Measurements from ENCODE around the gene CDH24.
A peak's percentile ranks its signal among the peaks of the same experiment; 100 is the strongest.

CDH24 gene

DNA sequence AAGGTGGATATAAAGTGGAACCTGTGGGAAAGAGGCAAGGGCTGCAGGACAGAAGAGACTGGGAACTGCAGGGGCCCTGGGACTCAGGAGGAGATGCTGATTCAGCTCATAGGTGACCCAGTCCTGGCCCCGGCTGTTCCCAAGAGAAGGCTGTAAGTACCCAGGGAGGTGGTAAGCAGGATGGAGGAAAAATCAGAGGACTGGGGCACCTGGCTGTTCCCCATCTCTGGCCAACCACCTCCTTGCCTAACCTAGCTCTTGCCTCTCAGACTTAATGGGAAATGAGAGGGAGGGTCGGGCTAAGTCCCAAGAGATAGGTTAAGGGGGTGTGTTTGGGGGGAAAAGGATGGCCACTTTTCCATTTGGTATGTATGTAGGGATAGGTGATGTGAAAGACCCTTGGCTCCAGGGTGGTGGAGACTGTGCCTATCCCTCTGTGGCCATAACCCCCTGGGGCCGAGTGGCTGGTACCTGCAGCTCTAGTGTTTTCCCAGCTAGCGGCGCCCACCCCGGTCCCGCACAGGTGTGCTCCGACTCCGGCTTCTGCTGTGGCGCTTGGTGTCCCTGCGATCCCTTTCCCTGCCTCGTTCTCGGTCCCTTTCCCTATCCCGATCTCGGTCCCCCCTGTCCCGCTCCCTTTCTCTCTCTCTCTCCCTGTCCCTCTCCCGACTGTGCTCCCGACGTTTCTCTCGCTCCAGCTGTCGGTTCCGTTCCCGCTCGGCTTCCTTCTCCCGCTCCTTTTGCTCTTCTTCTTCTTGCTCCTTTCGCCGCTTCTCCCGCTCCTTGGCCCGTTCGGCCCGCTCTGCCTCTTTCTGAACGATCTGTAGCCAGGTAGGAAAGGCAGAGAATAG lies 1.6 kb upstream of the CDH24 start:
- Histone ChIP-seq H3K27me3 (ENCODE audit: low read depth, low read length) (no peaks in the 10 kb centered on the region), H3K4me3 (ENCODE audit: low read depth in 1 of 2, low read length in 2 of 2) (no peak overlapping the region), H3K36me3 (ENCODE audit: control insufficient read depth in 1 of 2, insufficient read depth in 2 of 2, low read length in 2 of 2) (peaks cover 42 to 48% of the 10 kb centered on the region in 2 donors), H3K27ac (ENCODE audit: low read length) (no peak overlapping the region), H3K4me1 (ENCODE audit: control insufficient read depth in 1 of 2, insufficient read depth in 2 of 2, low read length in 2 of 2) (peaks cover 14 to 31% of the 10 kb centered on the region in 2 donors), H3K9me3 (ENCODE audit: control insufficient read depth in 1 of 2, low read length in 2 of 2) (no peaks in the 10 kb centered on the region)

DNA sequence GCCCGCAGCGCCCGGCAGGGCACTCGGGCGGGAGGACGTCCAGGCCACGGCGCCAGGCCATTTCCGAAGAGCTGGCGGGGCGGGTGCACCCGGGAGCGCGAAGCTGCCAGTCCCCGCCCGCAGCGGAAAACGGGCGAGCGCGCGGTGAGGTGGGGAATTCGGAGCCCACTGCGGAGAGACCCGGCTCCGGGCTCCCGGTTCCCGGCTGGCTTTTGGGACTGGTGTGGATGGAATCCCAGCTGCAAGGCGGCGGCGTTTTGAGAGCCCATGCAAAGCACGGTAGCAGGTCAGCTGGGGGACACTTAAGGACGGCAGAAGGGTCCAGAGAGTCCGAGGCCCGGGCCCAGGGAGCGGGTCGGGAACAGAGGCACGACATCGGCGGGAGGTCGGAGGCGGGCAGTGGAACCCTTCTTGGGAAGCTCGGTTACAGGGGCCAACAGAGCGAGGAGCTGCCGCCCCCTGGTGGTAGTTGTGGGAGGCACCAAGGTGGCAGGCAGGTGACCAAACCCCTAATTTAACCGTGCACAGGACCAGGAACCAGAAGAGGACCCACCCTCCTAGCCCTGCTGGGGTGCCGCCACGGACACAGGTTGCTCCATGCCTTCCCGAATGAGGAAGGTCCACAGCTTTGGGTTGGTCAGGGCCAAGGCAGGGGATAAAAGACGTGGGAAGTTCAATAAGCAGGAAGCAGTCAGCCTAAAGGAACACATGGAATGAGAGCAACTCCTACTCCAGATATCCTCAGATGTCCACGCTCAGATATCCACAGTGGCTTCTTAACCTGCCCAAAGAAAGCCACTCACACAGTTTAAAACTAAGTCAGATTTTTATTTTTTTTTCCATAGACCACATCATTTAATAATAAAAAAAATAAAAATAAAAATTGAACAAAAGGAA lies 685 bp upstream of the CDH24 start:
- H3K27ac ChIP-seq (ENCODE audit: low read length): no peak overlapping the region
- H3K27me3 ChIP-seq (ENCODE audit: low read depth, low read length): no peaks in the 10 kb centered on the region
- H3K36me3 ChIP-seq (ENCODE audit: control insufficient read depth in 1 of 2, insufficient read depth in 2 of 2, low read length in 2 of 2): peaks cover 34 to 39% of the 10 kb centered on the region in 2 donors
- peak overlapping the region; percentile 57 to 81 for H3K4me3 ChIP-seq (ENCODE audit: low read depth in 1 of 2, low read length in 2 of 2)
- H3K9me3 ChIP-seq (ENCODE audit: control insufficient read depth in 1 of 2, low read length in 2 of 2): no peaks in the 10 kb centered on the region
- H3K4me1 ChIP-seq (ENCODE audit: control insufficient read depth in 1 of 2, insufficient read depth in 2 of 2, low read length in 2 of 2): peaks cover 14 to 31% of the 10 kb centered on the region in 2 donors

DNA sequence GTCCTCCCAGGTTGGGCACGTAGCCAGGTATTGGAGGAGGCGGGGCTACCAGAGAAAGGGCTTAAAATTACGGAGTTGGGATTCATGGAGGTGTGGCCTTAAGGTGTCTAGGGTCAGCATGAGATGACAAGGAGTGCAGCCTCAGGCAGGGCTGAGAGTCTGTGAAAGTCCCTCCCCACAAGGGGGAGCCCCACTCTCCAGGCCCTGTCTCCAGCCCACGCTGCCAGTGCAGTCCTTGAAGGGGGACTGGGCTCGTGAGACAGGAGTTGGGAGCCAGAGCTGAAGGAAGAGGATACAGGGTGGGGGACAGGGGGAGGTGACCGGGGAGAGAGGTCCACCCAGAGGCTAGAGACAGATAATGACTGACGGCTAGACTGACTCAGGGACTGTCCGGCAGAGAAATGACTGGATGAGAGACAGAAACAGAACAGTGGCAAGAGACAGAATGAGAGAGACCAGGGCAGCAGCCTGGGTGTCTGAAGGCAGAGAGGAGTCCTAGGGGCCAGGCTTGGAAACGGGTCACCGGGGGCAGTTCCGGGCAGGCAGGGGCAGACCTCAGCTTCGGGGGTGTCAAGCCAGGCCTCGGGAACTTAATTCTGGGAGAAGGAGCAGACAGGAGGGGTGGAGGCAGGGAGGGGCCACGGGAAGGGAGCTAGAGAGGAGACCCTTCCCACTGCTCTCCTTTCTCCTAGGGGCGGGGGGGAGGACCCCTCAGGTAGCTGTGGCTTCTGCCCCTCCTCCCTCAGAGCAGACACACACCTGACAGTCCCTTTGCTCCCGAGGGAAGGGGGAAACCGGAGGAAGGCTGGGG lies 970 bp downstream of the CDH24 start:
- Histone ChIP-seq H3K27ac (ENCODE audit: low read length) (no peak overlapping the region), H3K4me3 (ENCODE audit: low read depth in 1 of 2, low read length in 2 of 2) (peak overlapping the region; percentile 52 to 81)

DNA sequence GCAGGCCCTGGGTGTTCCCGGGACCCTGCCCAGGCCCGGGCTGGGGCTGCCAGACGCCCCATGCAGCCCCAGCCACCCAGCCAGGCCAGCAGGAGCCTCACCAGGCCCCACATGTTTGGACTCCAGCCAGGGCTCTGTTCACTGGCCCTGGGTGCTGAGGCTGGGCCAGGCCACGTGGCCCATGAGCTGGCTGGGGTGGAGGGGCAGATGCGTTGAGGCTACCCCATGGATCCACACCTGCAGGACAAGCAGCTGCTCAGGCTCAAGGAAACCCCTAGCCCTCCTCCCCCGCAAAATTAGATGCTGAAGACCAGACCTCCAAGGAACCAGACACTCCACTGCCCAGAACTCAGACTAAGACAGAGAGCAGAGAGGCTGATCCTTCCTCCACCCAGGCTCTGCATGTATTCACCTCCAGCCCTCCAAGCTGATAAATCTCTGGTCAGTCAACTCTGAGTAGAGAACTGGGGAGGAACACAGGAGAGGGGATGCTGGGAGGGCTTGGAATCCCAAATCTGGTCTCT lies 1.6 kb downstream of the CDH24 start:
- no peaks in the 10 kb centered on the region for H3K27me3 ChIP-seq (ENCODE audit: low read depth, low read length)
- no peak overlapping the region for H3K4me3 ChIP-seq (ENCODE audit: low read depth in 1 of 2, low read length in 2 of 2)
- peaks cover 17 to 20% of the 10 kb centered on the region in 2 donors for H3K36me3 ChIP-seq (ENCODE audit: control insufficient read depth in 1 of 2, insufficient read depth in 2 of 2, low read length in 2 of 2)
- peaks cover 9 to 23% of the 10 kb centered on the region in 2 donors for H3K4me1 ChIP-seq (ENCODE audit: control insufficient read depth in 1 of 2, insufficient read depth in 2 of 2, low read length in 2 of 2)
- H3K9me3 ChIP-seq (ENCODE audit: control insufficient read depth in 1 of 2, low read length in 2 of 2): no peaks in the 10 kb centered on the region
- no peak overlapping the region for H3K27ac ChIP-seq (ENCODE audit: low read length)

More for the DNA sequence above, 970 bp downstream of the CDH24 start:
- H3K9me3 ChIP-seq (ENCODE audit: control insufficient read depth in 1 of 2, low read length in 2 of 2): no peaks in the 10 kb centered on the region
- no peaks in the 10 kb centered on the region for H3K27me3 ChIP-seq (ENCODE audit: low read depth, low read length)
- H3K4me1 ChIP-seq (ENCODE audit: control insufficient read depth in 1 of 2, insufficient read depth in 2 of 2, low read length in 2 of 2): peaks cover 9 to 23% of the 10 kb centered on the region in 2 donors
- H3K36me3 ChIP-seq (ENCODE audit: control insufficient read depth in 1 of 2, insufficient read depth in 2 of 2, low read length in 2 of 2): peaks cover 22 to 26% of the 10 kb centered on the region in 2 donors

DNA sequence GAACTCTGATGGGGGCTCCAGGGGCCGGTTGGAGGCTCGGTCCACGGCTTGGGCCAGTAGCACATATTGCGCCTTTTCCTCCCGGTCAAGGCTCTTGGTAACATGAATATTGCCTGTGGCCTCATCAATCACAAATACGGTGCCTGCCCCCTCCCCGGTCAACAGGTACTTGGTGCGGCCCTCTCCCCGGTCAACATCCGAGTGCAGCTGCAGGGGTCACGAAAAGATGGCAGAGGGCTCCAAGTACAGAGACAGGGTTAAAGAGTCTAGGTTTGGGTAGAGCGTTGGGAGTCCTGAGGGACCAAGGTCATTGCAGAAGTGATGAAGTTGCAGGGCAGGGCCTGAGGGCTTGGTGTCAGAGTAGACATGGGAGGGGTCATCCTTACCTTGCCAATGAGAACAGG lies 2.2 kb downstream of the CDH24 start:
- Histone ChIP-seq H3K4me1 (ENCODE audit: control insufficient read depth in 1 of 2, insufficient read depth in 2 of 2, low read length in 2 of 2) (peaks cover 9 to 23% of the 10 kb centered on the region in 2 donors), H3K36me3 (ENCODE audit: control insufficient read depth in 1 of 2, insufficient read depth in 2 of 2, low read length in 2 of 2) (peaks cover 12 to 14% of the 10 kb centered on the region in 2 donors), H3K27ac (ENCODE audit: low read length) (no peak overlapping the region), H3K27me3 (ENCODE audit: low read depth, low read length) (no peaks in the 10 kb centered on the region), H3K9me3 (ENCODE audit: control insufficient read depth in 1 of 2, low read length in 2 of 2) (no peaks in the 10 kb centered on the region), H3K4me3 (ENCODE audit: low read depth in 1 of 2, low read length in 2 of 2) (no peak overlapping the region)

DNA sequence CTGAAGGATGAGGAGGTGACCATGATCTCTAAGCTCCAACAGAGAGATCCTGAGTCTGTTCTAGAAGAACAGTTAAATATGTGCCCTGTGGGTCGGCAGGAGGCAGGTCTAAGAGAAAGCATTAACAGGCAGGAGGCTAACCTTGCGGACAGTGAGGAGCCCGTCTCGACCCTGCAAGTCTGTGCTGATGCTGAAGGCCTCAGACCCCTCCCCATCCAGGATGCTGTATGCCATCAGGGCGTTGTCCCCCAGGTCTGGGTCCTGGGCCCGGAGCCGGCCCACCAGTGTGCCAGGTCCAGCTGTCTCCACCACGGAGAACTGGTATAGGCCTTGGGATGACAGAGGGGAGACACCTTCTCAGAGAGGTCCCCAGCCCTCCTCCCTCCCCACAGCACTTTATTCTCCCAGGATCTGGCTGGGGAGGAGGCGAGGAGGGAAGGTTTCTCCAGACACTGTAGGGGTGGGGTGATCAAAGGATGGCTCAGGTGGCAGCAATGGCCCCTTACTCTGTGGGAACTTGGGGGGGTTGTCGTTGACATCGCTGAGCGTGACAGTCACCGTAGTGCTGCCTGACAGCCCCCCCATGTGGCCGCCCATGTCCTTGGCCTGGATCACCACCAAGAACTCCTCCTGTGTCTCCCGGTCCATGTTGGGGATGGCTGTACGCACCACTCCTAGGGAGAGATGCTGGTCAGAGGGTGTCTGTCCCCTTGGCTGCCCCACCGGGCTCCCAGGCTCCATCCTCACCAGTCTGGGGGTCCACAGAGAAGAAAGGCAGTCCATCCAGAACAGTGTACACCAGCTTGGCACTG lies 3.1 kb downstream of the CDH24 start:
- H3K27me3 ChIP-seq (ENCODE audit: low read depth, low read length): no peaks in the 10 kb centered on the region
- peaks cover 9 to 23% of the 10 kb centered on the region in 2 donors for H3K4me1 ChIP-seq (ENCODE audit: control insufficient read depth in 1 of 2, insufficient read depth in 2 of 2, low read length in 2 of 2)
- H3K27ac ChIP-seq (ENCODE audit: low read length): no peak overlapping the region
- peaks cover 6% of the 10 kb centered on the region in 2 donors for H3K36me3 ChIP-seq (ENCODE audit: control insufficient read depth in 1 of 2, insufficient read depth in 2 of 2, low read length in 2 of 2)
- H3K4me3 ChIP-seq (ENCODE audit: low read depth in 1 of 2, low read length in 2 of 2): no peak overlapping the region
- no peaks in the 10 kb centered on the region for H3K9me3 ChIP-seq (ENCODE audit: control insufficient read depth in 1 of 2, low read length in 2 of 2)

DNA sequence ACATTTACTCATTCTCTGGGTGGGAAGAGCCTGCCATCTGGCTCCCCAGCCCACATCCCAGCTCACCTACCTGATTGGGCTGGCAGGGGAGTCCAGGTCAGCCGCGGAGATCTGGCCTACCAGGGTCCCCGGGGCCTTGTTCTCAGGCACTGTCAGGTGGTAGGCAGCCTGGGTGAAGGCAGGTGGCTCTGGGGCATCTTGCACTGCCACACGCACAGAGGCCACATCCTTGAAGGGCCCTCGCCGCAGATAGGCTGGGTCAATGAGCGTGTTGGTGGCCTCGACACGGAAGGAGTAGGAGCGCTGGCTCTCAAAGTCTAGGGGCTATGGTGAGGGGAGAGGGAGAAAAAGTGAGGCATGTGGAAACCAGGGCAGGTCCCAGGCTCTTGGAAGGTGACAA lies 3.9 kb downstream of the CDH24 start:
- Histone ChIP-seq H3K4me1 (ENCODE audit: control insufficient read depth in 1 of 2, insufficient read depth in 2 of 2, low read length in 2 of 2) (peaks cover 9 to 23% of the 10 kb centered on the region in 2 donors), H3K27me3 (ENCODE audit: low read depth, low read length) (no peaks in the 10 kb centered on the region), H3K27ac (ENCODE audit: low read length) (no peak overlapping the region), H3K4me3 (ENCODE audit: low read depth in 1 of 2, low read length in 2 of 2) (no peak overlapping the region), H3K9me3 (ENCODE audit: control insufficient read depth in 1 of 2, low read length in 2 of 2) (no peaks in the 10 kb centered on the region), H3K36me3 (ENCODE audit: control insufficient read depth in 1 of 2, insufficient read depth in 2 of 2, low read length in 2 of 2) (no peaks in the 10 kb centered on the region)

DNA sequence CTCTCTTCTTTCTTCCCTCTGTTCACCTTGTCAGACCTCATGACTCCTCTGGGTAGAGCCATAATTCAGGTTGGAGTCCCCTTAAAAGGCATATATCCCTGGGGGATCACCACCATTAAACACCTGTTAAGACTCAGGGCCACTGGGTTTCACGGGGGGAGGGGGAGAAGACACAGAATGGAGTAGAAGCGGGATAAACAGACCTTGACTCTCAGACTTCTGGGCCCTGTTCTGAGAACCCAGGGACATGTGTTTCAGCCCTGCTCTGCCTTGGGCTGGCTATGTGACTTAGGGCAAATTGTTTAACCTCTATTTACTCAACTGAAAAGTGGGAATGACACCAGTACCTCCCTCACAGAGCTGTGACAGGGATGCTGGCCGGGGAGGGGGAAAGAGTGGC lies 4.6 kb downstream of the CDH24 start:
- no peaks in the 10 kb centered on the region for H3K27me3 ChIP-seq (ENCODE audit: low read depth, low read length)
- H3K9me3 ChIP-seq (ENCODE audit: control insufficient read depth in 1 of 2, low read length in 2 of 2): no peaks in the 10 kb centered on the region
- no peaks in the 10 kb centered on the region for H3K36me3 ChIP-seq (ENCODE audit: control insufficient read depth in 1 of 2, insufficient read depth in 2 of 2, low read length in 2 of 2)
- H3K27ac ChIP-seq (ENCODE audit: low read length): no peak overlapping the region
- H3K4me1 ChIP-seq (ENCODE audit: control insufficient read depth in 1 of 2, insufficient read depth in 2 of 2, low read length in 2 of 2): peaks cover 9 to 20% of the 10 kb centered on the region in 2 donors
- H3K4me3 ChIP-seq (ENCODE audit: low read depth in 1 of 2, low read length in 2 of 2): no peak overlapping the region

DNA sequence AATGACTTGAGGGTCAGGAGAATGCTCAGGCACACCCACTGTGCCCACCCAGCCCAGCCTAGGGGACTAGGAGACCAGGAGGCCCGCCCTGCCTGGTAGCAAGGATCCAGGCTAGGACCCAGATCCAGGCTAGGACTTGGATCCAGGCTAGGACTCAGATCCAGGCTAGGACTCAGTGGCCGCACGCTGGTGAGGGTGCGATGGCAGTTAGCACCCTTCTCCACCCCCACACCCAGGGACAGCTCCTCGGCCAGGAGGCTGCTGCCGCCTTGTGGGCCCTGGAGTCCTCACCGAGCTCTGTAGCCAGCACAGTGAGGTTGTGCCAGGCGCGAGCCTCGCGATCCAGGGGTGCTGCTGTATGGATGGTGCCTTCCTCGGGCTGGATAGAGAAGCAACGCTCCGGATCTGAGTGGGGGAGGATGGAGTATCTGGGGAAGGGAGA lies 5.1 kb downstream of the CDH24 start:
- Histone ChIP-seq H3K36me3 (ENCODE audit: control insufficient read depth in 1 of 2, insufficient read depth in 2 of 2, low read length in 2 of 2) (no peaks in the 10 kb centered on the region), H3K4me3 (ENCODE audit: low read depth in 1 of 2, low read length in 2 of 2) (no peak overlapping the region), H3K27ac (ENCODE audit: low read length) (no peak overlapping the region), H3K4me1 (ENCODE audit: control insufficient read depth in 1 of 2, insufficient read depth in 2 of 2, low read length in 2 of 2) (peaks cover 9 to 19% of the 10 kb centered on the region in 2 donors), H3K27me3 (ENCODE audit: low read depth, low read length) (no peaks in the 10 kb centered on the region), H3K9me3 (ENCODE audit: control insufficient read depth in 1 of 2, low read length in 2 of 2) (no peaks in the 10 kb centered on the region)

All from muscle layer of duodenum (tissue), 2 donors.